ENCODE measurements around the gene KAT2A.

GRCh38 chr17:42136654-42137051 lies 15.5 kb upstream of the KAT2A start:
- TF ChIP-seq CTCF (IDR thresholded peaks at IDR 0.05; ENCODE audit: low read depth, low read length) = no peak
- no peak for TF ChIP-seq EZH2phosphoT487 (IDR thresholded peaks at IDR 0.05; ENCODE audit: low read depth)
